HG03064 (cell line): ENCODE data around the gene UROS.

Source experiments
- ATAC-seq: cut with Tn5 transposase; IDR thresholded peaks from one replicate; pipeline ENCODE4 v1.9.1; 2021; ENCODE audit warnings: low read depth; ENCODE audit not compliant: unreplicated experiment

Gene UROS

DNA sequence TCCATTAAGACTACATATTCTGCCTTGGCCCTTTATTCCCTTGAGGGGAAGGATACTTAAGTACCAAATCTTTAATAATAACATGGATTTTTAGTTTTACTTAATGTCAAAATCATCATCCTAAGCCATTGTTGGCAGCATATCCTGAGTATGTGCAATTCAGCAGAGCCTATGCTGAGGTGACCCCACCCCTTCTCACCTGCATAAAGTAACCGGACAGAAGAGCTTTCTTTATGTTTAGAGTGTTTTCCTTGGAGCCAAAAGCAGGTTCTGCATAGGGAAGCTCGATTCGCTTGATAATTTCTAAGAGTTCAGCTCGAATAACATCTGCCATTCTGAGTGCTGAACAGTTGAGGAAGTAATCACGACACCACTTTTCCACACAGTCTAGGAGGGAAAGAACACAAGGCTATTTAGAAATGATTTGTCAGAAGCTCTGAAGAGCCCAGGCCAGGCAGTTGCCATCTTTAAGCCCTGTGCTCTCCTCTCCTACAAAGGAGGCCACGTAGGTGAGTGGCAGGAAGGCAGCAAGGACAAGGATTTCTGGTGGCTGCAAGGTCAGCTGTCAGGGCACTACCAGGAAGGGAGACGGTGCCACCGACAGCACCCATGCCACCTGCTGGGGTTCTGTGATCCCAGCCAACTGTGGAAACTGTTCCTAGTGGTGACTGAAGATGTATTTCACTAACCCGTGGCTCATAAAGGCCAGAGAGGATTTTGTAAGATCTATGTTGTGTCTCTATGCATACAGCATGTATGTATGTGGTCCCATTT is 15.9 kb upstream of the UROS start:
- ATAC-seq = no peak

DNA sequence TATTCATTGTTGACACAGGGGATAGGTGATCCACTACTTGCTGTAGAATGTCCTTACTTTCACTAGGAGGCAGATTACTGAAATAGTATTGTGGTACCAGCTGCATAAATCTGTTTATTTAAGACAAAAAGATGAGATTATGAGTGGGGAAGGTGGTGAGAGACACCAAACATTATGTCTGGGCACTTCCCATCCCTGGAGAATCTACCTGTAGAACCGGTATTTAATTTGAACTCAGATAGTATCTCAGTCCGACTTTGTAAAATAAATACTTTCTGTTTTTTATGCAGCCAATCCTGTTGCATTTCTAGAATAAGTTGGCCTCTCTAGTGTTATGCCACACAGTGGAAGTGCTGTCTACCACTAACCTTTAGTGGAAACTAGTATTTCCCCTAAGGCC is 13.7 kb upstream of the UROS start:
- ATAC-seq = no peak

DNA sequence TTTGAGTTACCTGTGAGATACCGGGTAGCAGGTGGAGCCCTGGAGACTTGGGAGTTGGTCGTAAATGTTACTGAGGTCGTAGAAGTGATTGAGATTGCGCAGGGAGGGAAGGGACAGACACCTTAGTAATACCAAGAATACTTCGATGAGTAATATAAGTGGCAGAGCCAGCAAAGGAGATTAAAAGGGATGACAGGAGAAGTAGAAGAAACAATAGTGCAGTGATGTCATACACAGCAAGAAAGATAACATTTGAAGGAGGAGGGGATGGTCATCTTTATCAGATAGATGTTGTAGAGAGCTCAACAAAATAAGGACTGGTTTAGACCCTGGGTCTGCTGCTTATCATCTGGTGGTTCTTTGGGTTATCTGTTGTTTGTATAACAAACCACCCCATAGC is 5.3 kb upstream of the UROS start:
- no peak for ATAC-seq

DNA sequence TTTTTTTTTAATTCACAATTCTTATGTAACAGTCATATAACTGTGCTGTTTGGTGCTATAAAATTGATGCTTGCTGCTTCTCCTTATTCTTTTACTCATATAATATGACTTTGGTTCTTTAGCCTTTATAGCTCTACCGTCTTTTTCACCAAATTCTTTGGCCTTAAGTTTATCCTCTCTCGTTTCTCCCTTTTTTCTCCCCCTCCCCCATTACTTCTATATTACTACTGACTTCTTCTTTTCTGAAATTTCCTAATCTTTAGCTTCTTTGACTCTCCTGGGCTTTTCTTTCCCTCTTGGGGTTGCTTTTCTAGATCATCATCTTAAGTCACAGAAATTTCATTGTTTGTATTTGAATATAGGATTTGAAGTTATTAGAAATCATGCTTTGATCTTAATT is 4.1 kb upstream of the UROS start:
- no peak for ATAC-seq

DNA sequence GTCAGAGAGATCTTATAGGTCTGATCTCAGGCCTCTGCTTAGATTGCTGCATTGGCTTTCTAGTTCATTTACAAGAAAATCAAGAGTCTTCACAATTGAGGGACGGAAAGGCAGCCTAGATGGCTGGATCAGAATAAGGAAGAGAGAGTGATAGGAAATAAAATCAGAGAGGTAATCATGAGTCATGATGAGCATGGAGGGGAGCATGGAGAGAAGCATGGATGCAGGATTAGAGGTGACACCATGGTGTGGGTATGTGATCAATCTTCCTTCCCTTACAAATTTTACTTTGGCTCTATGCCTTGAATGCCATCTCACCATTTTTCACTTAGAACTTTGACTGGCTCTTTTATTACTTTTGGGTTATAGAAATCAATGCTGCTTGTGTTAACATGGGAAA is 1.7 kb upstream of the UROS start:
- no peak for ATAC-seq

DNA sequence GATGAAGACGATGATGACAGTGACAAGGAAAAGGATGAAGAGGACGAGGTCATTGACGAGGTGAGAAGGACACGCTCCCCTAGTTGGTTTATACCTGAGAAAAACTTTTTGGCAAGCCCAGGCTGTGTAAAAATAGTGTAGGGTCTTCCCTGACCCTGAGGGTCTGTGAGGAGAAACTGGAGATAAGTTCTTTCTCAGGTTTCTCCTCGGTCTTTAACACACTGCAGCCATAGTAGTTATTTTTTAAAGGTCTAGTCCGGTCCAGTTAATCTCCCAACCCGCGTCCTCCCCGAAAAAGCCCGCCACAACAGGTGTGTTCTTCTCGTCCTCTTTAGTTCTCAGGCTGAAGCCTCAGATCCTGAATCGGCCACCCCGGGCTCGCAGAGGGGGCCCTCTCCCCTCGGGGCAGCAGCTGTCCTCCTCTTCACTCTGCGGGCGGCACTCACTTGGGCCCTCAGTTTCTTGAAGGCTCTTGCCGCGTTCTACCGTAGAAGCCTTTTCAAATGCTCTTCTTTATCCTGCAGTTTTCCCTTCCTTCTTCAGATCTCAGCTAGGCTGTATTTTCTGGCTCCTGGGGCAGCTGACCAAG is 699 bp upstream of the UROS start:
- ATAC-seq = no peak

DNA sequence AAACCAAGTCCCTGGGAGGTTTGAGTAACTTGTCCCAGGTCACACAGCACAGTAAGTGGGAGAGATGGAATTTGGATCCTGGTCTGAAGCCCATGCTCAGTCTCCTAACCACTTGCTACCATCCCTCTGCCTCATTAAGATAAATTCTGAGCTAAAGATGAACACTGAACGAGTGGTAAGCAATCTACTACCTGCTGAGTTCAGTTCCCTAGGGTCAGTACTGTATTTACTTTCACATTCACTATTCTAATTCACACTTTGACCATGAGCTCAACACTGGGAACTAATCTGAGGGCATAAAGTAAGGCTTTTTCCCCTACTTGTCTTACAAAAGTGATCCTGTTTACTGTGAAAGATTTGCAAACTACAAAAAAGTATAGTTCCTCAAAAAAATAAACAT is 2.4 kb downstream of the UROS start:
- peak; percentile 53 for ATAC-seq

DNA sequence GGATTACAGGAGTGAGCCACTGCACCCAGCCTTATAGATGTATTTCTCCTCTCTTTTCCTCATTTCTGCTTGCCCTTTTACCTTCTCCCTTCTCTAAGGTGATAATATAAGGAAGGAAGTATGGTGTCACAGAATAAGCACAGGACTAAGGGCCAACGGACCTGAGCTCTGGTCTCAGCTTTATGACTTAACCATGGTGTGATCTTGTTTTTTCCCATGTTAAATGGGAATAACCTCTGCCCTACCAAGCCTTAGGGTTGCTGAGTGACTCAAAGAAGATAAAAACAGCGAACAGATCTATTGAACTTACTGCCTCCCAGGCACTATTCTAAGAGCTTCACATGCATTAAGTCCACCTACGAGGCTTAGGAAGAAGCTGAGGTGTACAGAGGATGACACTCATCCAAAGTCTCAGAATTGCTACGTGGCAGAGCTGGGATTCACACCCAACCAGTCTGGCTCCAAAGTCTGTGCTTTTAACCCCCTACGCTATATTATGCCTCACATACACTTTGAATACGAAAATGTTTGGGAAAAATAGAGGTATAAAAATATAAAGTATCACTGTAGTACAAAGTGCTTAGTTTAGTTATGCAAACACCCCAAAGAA is 5.6 kb downstream of the UROS start:
- ATAC-seq = no peak

DNA sequence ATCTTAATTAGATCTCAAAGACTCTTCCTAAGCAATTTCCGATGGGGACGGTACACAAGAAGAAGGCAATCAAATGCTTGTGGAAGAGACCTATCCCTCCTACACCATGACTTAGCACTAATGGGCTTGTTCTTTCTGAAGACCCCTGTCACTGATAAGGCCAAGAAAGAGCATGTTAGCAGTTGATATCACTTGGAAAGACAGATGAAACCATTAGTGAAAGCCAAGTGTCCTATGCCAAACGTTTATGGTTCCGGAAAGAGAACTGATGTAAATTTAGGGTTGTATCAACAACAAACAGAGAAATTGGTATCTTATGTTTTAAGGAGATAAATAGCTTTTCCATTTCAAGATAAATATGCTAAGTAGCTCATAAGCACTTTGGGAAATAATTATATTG is 6.5 kb downstream of the UROS start:
- no peak for ATAC-seq

DNA sequence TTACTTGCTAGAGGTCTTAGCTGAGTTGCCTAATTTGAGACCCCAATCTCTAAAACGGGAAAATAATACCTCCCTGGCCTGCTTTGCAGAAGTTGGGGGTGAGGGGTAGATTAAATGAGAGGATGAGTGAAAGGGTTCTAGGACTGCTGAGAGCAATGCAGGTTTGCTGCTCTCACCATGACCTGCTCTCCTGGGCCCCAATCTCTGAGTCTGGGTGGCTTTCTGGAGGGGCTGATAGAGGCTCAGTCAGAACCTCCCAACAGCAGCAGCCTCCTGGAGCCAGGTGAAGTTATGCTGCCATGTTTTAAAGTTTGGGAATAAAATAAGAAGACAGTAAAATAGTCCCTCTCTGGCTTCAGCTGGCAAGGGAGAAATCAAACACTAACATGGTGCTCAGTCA is 7.3 kb downstream of the UROS start:
- no peak for ATAC-seq

DNA sequence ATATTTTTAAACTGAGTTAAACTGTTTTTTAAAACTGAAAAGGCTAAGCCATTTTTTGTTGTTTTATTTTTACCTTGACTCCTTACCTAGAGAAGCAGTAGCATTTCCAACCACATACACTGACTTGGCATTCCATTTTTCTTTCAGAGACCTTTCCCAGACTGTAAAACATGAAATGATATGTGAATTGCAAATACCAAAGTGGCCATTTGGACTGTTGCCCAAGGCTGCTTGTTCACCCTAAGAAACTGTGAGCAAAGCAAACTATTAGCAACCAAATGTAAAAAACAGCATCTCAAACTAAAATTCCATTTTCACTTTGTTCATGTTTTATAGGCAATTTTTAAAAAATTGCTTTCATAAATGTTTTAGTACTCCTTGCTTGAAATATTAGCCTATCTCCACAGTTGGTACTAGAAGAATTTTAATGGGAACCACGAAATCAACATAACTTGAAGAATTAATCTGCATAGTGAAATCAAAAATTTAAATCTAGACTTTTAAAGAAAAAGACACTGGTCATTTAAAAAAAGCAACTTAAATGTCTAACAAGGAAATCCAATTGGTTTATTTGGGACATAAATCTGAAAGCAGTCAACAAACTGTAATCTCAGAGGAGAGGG is 10.8 kb downstream of the UROS start:
- no peak for ATAC-seq

DNA sequence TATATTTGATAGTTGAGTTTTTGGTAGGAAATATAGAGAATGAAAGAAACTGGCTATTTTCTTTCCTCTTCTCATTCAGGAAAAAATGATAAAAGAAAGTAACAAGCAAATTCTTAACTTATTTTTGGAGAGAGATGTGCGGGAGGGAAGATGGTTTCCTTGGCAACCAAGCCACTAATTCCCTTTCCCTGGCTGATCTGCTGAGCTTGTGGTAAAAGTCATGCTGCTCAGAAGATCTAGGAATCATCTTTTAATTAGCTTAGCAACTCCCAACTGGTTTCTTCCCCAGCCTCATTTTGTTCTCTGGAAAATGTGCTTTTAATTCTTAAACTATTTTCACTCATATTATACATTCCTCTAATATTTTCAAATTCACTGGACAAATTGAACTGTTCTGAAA is 11.8 kb downstream of the UROS start:
- no peak for ATAC-seq

DNA sequence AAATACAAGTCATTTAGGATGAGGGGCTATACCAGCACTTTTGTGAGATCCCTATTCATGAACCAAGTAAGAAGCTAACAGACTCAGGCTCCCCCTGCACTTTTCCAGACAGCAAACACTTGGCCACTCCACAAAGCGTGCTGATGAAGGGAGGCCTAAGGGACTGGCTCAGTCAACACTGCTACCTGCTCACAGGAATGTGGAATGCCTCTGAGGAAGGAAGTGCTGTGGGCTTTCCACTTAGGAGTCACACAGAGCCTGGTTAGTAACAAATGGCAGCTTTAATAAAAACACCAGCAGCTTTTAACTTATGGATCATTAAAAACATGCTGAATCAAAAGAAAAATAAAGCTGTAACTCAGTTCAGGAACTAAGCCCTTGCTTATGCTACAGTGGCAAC is 15.0 kb downstream of the UROS start:
- ATAC-seq = no peak

DNA sequence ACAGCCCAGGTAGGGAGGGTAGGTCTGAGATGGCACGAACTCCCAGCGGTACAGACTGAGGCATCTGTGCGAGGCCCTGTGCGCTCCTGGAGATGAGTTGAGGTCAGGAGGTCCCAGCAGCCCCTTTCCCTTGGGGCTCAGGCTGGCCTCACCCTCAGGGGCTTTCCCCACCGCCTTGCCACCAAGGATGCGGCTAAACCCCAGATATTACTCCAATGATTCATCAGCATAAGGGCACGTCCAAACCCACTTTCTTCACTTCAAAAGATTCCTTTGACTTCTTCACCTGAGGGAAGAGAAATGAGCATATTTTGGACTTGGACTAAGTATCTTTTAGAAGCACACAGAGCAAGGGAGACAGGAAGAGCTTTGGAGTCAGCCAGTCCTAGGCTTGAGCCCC is 20.3 kb downstream of the UROS start:
- ATAC-seq = no peak

DNA sequence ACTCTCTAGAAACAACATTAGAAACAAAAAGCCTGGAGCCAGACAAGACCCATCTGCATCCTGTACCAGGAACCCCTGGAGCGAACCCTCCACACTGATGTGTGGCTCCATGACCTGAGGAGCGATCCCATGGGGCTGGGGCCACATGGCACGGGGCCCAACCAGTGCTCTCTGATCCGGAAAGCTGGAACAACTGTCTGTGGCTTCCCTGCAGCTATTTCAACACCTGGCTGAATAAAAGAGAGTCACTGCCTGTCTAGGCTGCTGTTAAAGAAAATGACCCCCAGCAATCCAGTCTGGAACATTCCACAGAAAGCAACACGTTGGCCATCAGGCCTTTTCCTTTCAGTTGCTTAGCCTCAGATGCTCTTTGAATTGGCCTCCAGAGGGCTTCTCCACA is 20.9 kb downstream of the UROS start:
- no peak for ATAC-seq

DNA sequence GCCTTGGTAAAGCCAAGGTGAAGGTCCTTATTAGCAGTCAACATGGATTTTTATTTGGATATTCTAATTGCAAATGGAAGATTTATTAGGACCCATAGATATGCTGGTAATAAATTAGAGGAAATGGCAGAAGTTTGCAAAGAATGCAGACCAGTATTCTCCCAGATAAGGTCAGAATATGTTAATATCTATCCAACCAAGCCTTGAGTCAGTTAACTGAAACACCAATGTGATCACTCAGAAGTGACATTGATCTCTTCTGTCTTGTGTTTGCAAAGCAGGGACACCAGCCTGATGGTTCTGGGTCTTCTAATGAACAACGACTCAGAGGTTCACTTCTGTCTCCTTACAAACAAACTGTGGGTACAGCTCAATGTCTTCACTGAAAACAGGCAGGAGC is 21.5 kb downstream of the UROS start:
- no peak for ATAC-seq

DNA sequence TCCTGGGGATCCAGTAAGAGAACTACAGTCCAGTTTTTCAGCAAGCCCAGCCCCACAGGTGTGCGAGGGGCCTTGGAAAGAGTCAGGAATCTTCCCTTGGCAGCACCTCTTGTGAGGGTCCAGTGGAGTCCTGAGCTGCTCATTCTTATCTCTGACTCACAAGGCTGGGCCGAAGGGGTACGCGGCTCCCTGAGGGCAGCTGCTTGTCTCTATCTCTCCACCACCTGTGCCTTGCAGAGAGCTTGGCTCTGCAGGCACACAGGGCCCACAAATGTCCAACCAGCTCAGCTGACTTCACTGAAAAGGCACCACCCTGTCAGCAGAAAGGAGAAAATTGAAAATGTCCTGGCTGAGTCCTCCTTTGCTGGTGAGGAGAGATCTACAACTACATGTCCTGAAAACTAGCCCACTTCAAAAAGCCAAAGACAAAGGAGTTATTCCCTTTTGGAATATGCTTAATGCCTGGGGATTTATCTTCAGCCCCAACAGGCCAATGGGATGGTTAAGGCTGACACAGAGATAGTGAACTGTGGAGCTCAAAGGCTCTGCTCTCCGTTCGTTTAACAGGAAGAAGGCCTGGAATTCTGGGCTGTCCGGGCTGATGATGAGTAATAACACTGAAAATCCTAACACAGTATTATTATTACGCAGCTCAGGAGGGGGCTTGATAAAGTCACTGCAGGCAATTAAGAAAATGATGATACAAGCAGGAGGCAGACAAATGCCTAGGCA is 23.4 kb downstream of the UROS start:
- ATAC-seq = no peak

DNA sequence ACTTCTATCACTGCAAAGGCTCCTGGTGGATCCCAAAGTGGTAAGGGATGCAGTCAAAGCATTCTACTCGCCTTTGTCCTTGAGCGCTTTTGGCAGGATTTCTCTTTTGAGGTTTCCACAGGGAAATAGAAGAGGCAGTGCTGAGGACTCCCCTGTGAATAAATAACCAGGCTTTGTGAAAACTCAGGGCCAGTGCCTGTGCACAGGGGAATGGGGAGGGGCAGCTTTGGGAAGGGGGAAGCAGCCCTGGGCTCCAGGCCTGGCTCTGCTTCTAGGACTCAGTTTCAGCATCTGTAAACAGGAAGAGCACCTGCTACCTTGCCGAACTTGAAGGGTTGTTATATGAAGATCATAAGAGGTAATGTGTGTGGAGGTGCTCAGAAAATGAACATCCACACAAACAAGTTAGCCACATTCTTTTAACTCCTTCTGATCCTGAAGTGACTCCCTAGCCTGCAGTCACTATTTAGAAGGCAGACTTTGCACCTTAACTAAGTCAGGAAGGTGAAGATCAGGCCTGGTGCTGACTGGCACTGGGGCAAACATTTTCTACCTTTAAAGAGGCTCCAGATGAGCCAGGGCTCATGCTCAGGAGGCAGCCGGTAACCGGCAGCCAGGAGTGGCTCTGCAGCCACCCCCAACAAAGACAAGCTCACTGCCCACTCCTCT is 24.9 kb downstream of the UROS start:
- ATAC-seq = no peak

DNA sequence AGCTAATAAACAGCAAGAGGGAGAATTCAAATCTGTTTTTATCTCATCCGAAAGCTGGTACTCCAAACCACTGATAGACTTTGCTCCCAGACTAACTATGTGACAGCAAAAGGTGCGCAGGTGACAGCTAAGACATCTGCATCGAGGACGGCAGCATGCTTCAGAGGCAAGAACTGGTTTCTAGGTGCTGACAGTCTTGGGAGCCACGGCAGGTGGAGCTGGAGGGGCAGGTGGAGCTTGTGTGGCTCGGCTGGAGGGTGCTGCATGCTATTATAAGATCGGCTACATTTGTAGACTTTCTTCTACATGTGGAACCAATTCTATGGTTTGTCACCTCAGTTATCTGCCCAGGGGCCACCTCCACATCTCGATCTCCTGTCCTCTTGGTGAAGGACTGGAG is 25.6 kb downstream of the UROS start:
- no peak for ATAC-seq

DNA sequence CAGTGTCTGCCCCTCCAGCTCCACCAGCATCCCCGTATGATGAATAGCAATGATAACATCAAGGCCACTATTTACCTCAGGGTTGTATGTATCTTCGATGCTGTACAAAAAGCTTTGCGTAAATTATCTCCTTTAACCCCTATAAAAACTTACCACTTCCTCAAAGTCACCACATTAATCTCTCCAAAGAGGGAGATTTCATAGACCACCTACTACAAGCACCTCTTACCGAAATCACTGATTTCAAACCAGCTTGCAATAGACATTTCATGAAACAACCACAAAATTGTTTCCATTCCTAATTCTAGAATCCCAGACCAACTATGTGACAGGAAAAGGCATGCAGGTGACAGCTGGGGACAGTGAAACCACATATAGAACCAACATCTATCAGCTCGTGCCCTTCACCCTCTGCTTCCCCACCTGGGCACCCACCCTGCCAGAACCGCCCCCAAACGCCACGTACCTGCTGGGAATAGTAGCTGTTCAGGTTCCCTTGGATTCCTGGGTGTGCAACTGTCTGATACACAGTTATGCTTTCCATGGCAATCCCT is 27.3 kb downstream of the UROS start:
- ATAC-seq = no peak
